GM18868 (cell line): ENCODE measurements around the gene PLCH1.

Experiments used
- ATAC-seq: cut with Tn5 transposase; IDR thresholded peaks from one replicate; pipeline ENCODE4 v1.9.1; 2021; ENCODE audit warnings: mild to moderate bottlenecking, moderate library complexity; ENCODE audit not compliant: unreplicated experiment

Gene PLCH1

GRCh38 chr3:155745795-155746550 is 1.1 kb upstream of the PLCH1 start:
- no peak for ATAC-seq

- peak; percentile 50 for ATAC-seq
Measured at GRCh38 chr3:155744010-155744625, 753 bp downstream of the PLCH1 start.

GRCh38 chr3:155743606-155744005 is 1.3 kb downstream of the PLCH1 start:
- ATAC-seq, result no peak

- no peak for ATAC-seq
Measured at GRCh38 chr3:155742349-155742965, 2.4 kb downstream of the PLCH1 start.

- ATAC-seq, result no peak
Measured at GRCh38 chr3:155741603-155742002, 3.3 kb downstream of the PLCH1 start.

- ATAC-seq, result no peak
Measured at GRCh38 chr3:155741101-155741500, 3.8 kb downstream of the PLCH1 start.

- ATAC-seq, result no peak
Measured at GRCh38 chr3:155739154-155739553, 5.7 kb downstream of the PLCH1 start.

- ATAC-seq, result no peak
Measured at GRCh38 chr3:155738580-155739076, 6.2 kb downstream of the PLCH1 start.

GRCh38 chr3:155737844-155738460 is 6.9 kb downstream of the PLCH1 start:
- peak; percentile 67 for ATAC-seq

GRCh38 chr3:155736381-155736780 is 8.5 kb downstream of the PLCH1 start:
- no peak for ATAC-seq

- ATAC-seq, result no peak
Measured at GRCh38 chr3:155730843-155731242, 14.0 kb downstream of the PLCH1 start.

GRCh38 chr3:155727836-155728235 is 17.0 kb downstream of the PLCH1 start:
- no peak for ATAC-seq

GRCh38 chr3:155714295-155714718 is 30.6 kb downstream of the PLCH1 start:
- ATAC-seq, result no peak

GRCh38 chr3:155712008-155712407 is 32.9 kb downstream of the PLCH1 start:
- peak; percentile 94 for ATAC-seq

- ATAC-seq, result no peak
Measured at GRCh38 chr3:155704771-155705559, 39.9 kb downstream of the PLCH1 start.

- no peak for ATAC-seq
Measured at GRCh38 chr3:155704061-155704460, 40.8 kb downstream of the PLCH1 start.

- no peak for ATAC-seq
Measured at GRCh38 chr3:155702745-155703591, 41.9 kb downstream of the PLCH1 start.

- ATAC-seq, result peak; percentile 80
Measured at GRCh38 chr3:155701882-155702465, 42.9 kb downstream of the PLCH1 start.

- ATAC-seq, result no peak
Measured at GRCh38 chr3:155697542-155697941, 47.3 kb downstream of the PLCH1 start.
